Osteocyte (in vitro differentiated cells): ENCODE data around the gene BLZF1. TPM values are rescaled to one million over a fixed set of nuclear protein-coding genes. Genes with fewer than 3 reads are reported as not detected.
"Not testable (repeated sequence)": the region's sequence is repeated elsewhere in the genome, so short reads cannot be mapped to it uniquely, and the experiment has no call there.

Source experiments
- DNase-seq: peaks from one replicate; pipeline ENCODE4 v3.0.0; 2021; ENCODE audit warnings: mixed read lengths; ENCODE audit not compliant: unreplicated experiment; ENCODE audit errors: extremely low spot score
- H3K27ac Mint-ChIP-seq: one replicate; pipeline ENCODE4 v1.8.0; 2021; ENCODE audit warnings: mild to moderate bottlenecking, mixed read lengths; ENCODE audit not compliant: unreplicated experiment
- H3K27me3 Mint-ChIP-seq: one replicate; pipeline ENCODE4 v1.8.0; 2021; ENCODE audit warnings: mixed read lengths; ENCODE audit not compliant: unreplicated experiment
- H3K36me3 Mint-ChIP-seq: one replicate; pipeline ENCODE4 v1.8.0; 2021; ENCODE audit warnings: mixed read lengths; ENCODE audit not compliant: unreplicated experiment
- H3K4me1 Mint-ChIP-seq: one replicate; pipeline ENCODE4 v1.8.0; 2021; ENCODE audit warnings: mixed read lengths; ENCODE audit not compliant: unreplicated experiment
- H3K4me3 Mint-ChIP-seq: one replicate; pipeline ENCODE4 v1.8.0; 2021; ENCODE audit warnings: mild to moderate bottlenecking, moderate library complexity, mixed read lengths; ENCODE audit not compliant: unreplicated experiment
- H3K9me3 Mint-ChIP-seq: one replicate; pipeline ENCODE4 v1.8.0; 2021; ENCODE audit warnings: mixed read lengths; ENCODE audit not compliant: unreplicated experiment
- total RNA-seq: library from RNA; stranded (reverse); gene quantifications from 2 replicates; pipeline ENCODE4 v1.2.1, GENCODE V29; 2021
- TF ChIP-seq, protein P1 (sequence below): fragments of 200-600 bp; sonication (generic); IDR thresholded peaks from 2 replicates; pipeline ENCODE4 v1.5.0; 2021; ENCODE audit warnings: antibody characterized with exemption, mild to moderate bottlenecking, moderate library complexity

Gene BLZF1
- total RNA-seq, 1 donor from 2014 or later: 22.4 TPM

GRCh38 chr1:169338617-169339016 is 29.4 kb upstream of the BLZF1 start:
- TF ChIP-seq, protein P1, sequence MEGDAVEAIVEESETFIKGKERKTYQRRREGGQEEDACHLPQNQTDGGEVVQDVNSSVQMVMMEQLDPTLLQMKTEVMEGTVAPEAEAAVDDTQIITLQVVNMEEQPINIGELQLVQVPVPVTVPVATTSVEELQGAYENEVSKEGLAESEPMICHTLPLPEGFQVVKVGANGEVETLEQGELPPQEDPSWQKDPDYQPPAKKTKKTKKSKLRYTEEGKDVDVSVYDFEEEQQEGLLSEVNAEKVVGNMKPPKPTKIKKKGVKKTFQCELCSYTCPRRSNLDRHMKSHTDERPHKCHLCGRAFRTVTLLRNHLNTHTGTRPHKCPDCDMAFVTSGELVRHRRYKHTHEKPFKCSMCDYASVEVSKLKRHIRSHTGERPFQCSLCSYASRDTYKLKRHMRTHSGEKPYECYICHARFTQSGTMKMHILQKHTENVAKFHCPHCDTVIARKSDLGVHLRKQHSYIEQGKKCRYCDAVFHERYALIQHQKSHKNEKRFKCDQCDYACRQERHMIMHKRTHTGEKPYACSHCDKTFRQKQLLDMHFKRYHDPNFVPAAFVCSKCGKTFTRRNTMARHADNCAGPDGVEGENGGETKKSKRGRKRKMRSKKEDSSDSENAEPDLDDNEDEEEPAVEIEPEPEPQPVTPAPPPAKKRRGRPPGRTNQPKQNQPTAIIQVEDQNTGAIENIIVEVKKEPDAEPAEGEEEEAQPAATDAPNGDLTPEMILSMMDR: no peak
- Mint-ChIP-seq H3K36me3 (peaks cover 15% of the 10 kb centered on the region), H3K27me3 (no peaks in the 10 kb centered on the region), H3K9me3 (peaks cover 8% of the 10 kb centered on the region), H3K4me1 (peaks cover 1% of the 10 kb centered on the region), H3K4me3 (no peak overlapping the region), H3K27ac (no peak overlapping the region)
- DNase-seq: no peak

GRCh38 chr1:169339773-169340172 is 28.2 kb upstream of the BLZF1 start:
- no peak overlapping the region for H3K27ac Mint-ChIP-seq
- peaks cover 4% of the 10 kb centered on the region for H3K9me3 Mint-ChIP-seq
- TF ChIP-seq, protein P1: no peak
- H3K4me3 Mint-ChIP-seq: no peak overlapping the region
- no peaks in the 10 kb centered on the region for H3K4me1 Mint-ChIP-seq
- no peaks in the 10 kb centered on the region for H3K27me3 Mint-ChIP-seq
- H3K36me3 Mint-ChIP-seq: peaks cover 9% of the 10 kb centered on the region
- DNase-seq: no peak

DNA sequence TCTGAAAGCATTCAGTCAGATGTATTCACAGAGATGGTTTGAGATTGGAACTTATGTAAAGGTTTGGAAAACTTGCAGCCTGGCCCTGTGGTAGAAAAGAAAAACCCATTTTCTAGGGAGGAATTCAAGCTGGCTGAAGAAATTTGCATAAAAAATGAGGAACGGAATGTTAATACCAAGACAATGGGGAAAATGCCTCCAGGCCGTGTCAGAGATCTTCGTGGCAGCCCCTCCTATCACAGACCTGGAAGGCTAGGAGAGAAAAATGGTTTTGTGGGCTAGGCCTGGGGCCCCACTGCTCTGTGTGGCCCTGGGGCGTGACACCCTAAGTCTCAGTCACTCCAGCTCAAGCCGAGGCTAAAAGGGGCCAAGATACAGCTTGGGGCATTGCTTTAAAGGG is 27.1 kb upstream of the BLZF1 start:
- no peak for DNase-seq
- Mint-ChIP-seq H3K9me3 (peaks cover 3% of the 10 kb centered on the region), H3K4me3 (no peak overlapping the region), H3K36me3 (peaks cover 4% of the 10 kb centered on the region), H3K27me3 (no peaks in the 10 kb centered on the region), H3K27ac (no peak overlapping the region), H3K4me1 (no peaks in the 10 kb centered on the region)
- TF ChIP-seq, protein P1: no peak

DNA sequence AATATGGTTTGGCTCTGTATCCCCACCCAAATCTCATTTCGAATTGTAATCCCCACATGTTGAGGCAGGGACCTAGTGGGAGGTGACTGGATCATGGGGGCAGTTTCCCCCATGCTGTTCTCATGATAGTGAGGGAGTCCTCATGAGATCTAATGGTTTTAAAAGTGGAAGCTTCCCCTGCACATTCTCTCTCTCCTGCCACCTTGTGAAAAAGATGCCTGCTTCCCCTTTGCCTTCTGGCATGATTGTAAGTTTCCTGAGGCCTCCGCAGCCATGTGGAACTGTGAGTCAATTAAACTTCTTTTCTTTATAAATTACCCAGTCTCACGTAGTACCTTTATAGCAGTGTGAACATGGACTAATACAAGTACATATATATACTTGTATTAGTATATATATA is 25.9 kb upstream of the BLZF1 start:
- not testable (repeated sequence) for H3K9me3 Mint-ChIP-seq, DNase-seq, H3K36me3 Mint-ChIP-seq, H3K4me1 Mint-ChIP-seq, H3K27ac Mint-ChIP-seq, H3K27me3 Mint-ChIP-seq, H3K4me3 Mint-ChIP-seq

DNA sequence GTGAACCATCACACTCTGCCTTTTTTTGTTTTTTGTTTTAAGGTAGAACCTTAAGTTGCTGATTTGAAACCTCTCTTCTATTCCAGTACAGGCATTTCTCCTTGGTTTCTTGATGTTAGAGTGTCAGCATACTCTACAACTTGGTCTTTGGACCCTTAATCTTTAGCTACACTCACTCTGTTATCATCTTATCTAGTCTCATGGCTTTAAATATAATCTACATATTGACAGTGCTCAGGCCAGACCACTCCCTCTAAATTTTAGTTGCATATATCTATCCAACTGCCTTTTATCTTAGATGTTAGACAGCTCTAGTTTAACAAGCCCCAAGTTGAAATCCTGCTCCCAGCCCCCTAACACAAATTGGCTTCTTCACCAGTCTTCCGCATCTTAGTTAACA is 22.5 kb upstream of the BLZF1 start:
- H3K36me3 Mint-ChIP-seq: no peaks in the 10 kb centered on the region
- no peak overlapping the region for H3K27ac Mint-ChIP-seq
- H3K4me3 Mint-ChIP-seq: no peak overlapping the region
- TF ChIP-seq, protein P1: no peak
- H3K27me3 Mint-ChIP-seq: no peaks in the 10 kb centered on the region
- H3K9me3 Mint-ChIP-seq: no peaks in the 10 kb centered on the region
- H3K4me1 Mint-ChIP-seq: no peaks in the 10 kb centered on the region
- DNase-seq: no peak

- H3K27ac Mint-ChIP-seq: no peak overlapping the region
- no peaks in the 10 kb centered on the region for H3K4me1 Mint-ChIP-seq
- TF ChIP-seq, protein P1: no peak
- no peak overlapping the region for H3K4me3 Mint-ChIP-seq
- no peak for DNase-seq
- H3K27me3 Mint-ChIP-seq: no peaks in the 10 kb centered on the region
- H3K36me3 Mint-ChIP-seq: no peaks in the 10 kb centered on the region
- H3K9me3 Mint-ChIP-seq: no peaks in the 10 kb centered on the region
Measured at GRCh38 chr1:169346036-169346589, 21.9 kb upstream of the BLZF1 start.
